Muscle of leg (tissue), 11 donors: ENCODE results near the gene CDKAL1. TPM values are rescaled to one million over a fixed set of nuclear protein-coding genes. Genes with fewer than 3 reads are reported as not detected.
"Not testable (repeated sequence)": the region's sequence is repeated elsewhere in the genome, so short reads cannot be mapped to it uniquely, and the experiment has no call there.

ENCODE experiments used
- DNase-seq: peaks from one replicate; pipeline ENCODE4 v3.0.0; 2013
- H3K27ac ChIP-seq: one replicate; pipeline ENCODE4 v1.5.1; 2013; ENCODE audit warnings: mild to moderate bottlenecking, low read length, control low read depth
- H3K27me3 ChIP-seq: one replicate; pipeline ENCODE4 v1.6.1; 2013; ENCODE audit warnings: low read length; ENCODE audit not compliant: control insufficient read depth, insufficient read depth
- H3K36me3 ChIP-seq: one replicate; pipeline ENCODE4 v1.6.1; 2013; ENCODE audit warnings: low read length; ENCODE audit not compliant: control insufficient read depth, insufficient read depth
- H3K4me1 ChIP-seq: one replicate; pipeline ENCODE4 v1.6.1; 2013; ENCODE audit warnings: low read length; ENCODE audit not compliant: control insufficient read depth, insufficient read depth
- H3K4me3 ChIP-seq: one replicate; pipeline ENCODE4 v1.5.1; 2013; ENCODE audit warnings: low read length, control low read depth
- H3K9me3 ChIP-seq: replicated peaks from 2 replicates; pipeline ENCODE4 v1.6.1; 2013; ENCODE audit warnings: low read depth, low read length; ENCODE audit not compliant: control insufficient read depth
- WGBS: methylation state at CpG from one replicate; pipeline ENCODE4 v1.1.5; 2013; ENCODE audit warnings: missing lambda C conversion rate; ENCODE audit not compliant: insufficient coverage; 5-methylcytosine and 5-hydroxymethylcytosine counted together
- polyA plus RNA-seq, 8 donors: library from polyadenylated mRNA; unstranded; fragments of 120-200 nt; gene quantifications; one replicate each; pipeline versions ENCODE4 v1.2.1 to v1.2.3, GENCODE V29; 2013; ENCODE audit warnings: inconsistent platforms in 1 of 8, low replicate concordance in 1 of 8; ENCODE audit not compliant: insufficient read length in 8 of 8, insufficient read depth in 1 of 8
- total RNA-seq: library from RNA; stranded (reverse); fragments of 120-200 nt; gene quantifications from one replicate; pipeline ENCODE4 v1.2.4, GENCODE V29; 2013

CDKAL1 gene
- total and polyA plus RNA-seq, 9 donors: 11.0 to 23.6 (median 13.0) TPM

GRCh38 chr6:20724443-20725190 lies 190.4 kb downstream of the CDKAL1 start:
- H3K27ac ChIP-seq: no peak overlapping the region
- H3K4me3 ChIP-seq: no peak overlapping the region
- no peaks in the 10 kb centered on the region for H3K4me1 ChIP-seq
- no peaks in the 10 kb centered on the region for H3K36me3 ChIP-seq
- no peaks in the 10 kb centered on the region for H3K27me3 ChIP-seq
- WGBS: 60% methylated on average over 1 of the region's 6 CpGs
- peaks cover 2% of the 10 kb centered on the region for H3K9me3 ChIP-seq
- no peak for DNase-seq

- H3K36me3 ChIP-seq, H3K27me3 ChIP-seq, DNase-seq, H3K27ac ChIP-seq, H3K4me3 ChIP-seq, H3K4me1 ChIP-seq, H3K9me3 ChIP-seq: not testable (repeated sequence)
- WGBS: no CpG with 5 or more reads among the region's 3 CpGs
Observed at GRCh38 chr6:20725235-20725634, 191.0 kb downstream of the CDKAL1 start.

DNA sequence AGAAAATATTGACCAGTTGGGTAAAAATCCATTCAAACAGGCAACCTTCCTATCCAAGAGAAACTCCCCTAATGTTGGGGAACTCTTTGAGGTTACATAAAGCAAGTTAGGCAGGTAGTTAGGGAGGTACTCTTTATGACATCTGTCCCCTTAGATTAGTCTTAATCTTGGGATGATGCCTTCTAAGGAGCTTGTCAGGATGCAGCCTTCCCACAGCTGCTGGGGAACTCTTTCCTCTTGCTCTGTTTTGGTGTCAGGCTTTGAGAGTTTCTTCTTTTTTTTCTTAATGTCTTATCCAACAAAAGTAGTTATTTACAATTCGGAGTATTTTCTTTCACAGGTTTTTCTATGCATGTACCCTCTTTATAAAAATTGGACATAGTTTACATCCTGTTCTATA lies 194.8 kb downstream of the CDKAL1 start:
- Histone ChIP-seq H3K9me3 (no peaks in the 10 kb centered on the region), H3K27ac (no peak overlapping the region), H3K4me1 (peaks cover 6% of the 10 kb centered on the region), H3K36me3 (no peaks in the 10 kb centered on the region), H3K4me3 (no peak overlapping the region), H3K27me3 (no peaks in the 10 kb centered on the region)
- no peak for DNase-seq
- WGBS: no CpG with 5 or more reads among the region's 1 CpG

GRCh38 chr6:20732362-20732761 lies 198.1 kb downstream of the CDKAL1 start:
- 49% methylated on average over 6 of the region's 8 CpGs for WGBS
- H3K27ac ChIP-seq: peak overlapping the region; percentile 6
- not testable (repeated sequence) for H3K36me3 ChIP-seq, H3K9me3 ChIP-seq, H3K4me3 ChIP-seq, H3K4me1 ChIP-seq, H3K27me3 ChIP-seq
- peak; percentile 33 for DNase-seq

DNA sequence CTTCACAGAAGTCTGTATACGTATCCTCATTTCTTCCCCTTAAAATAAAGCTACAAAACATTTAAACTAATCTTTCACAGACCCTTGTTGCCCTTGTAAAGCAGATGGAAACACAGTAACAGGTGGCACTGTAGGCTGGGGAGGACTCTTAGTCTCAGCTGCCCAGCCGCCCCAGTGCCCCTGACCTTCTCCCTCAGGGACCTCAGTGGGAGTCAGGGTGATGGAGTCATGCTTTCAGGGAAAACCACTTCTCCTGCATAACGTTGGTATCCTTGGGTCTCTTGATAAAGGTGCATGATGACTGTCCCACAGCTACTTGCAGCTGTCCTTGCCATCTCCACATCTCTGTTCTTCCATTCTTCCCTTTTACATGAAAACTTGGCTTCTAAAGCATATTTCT lies 198.6 kb downstream of the CDKAL1 start:
- Histone ChIP-seq H3K4me1 (peaks cover 6% of the 10 kb centered on the region), H3K9me3 (no peaks in the 10 kb centered on the region), H3K4me3 (no peak overlapping the region), H3K36me3 (no peaks in the 10 kb centered on the region), H3K27ac (peak overlapping the region; percentile 6), H3K27me3 (no peaks in the 10 kb centered on the region)
- 67% methylated on average over 1 of the region's 3 CpGs for WGBS
- peak; percentile 11 for DNase-seq

GRCh38 chr6:20737912-20738311 lies 203.7 kb downstream of the CDKAL1 start:
- WGBS: no CpG with 5 or more reads among the region's 3 CpGs
- no peaks in the 10 kb centered on the region for H3K36me3 ChIP-seq
- DNase-seq: no peak

GRCh38 chr6:20740088-20740487 lies 205.8 kb downstream of the CDKAL1 start:
- Histone ChIP-seq H3K36me3 (no peaks in the 10 kb centered on the region), H3K27me3 (no peaks in the 10 kb centered on the region), H3K27ac (no peak overlapping the region), H3K4me3 (no peak overlapping the region), H3K9me3 (no peaks in the 10 kb centered on the region), H3K4me1 (no peaks in the 10 kb centered on the region)
- no CpG with 5 or more reads among the region's 4 CpGs for WGBS
- DNase-seq: no peak

More at GRCh38 chr6:20737912-20738311, 203.7 kb downstream of the CDKAL1 start:
- no peaks in the 10 kb centered on the region for H3K9me3 ChIP-seq
- H3K27ac ChIP-seq: no peak overlapping the region
- H3K27me3 ChIP-seq: no peaks in the 10 kb centered on the region
- peaks cover 1% of the 10 kb centered on the region for H3K4me1 ChIP-seq
- H3K4me3 ChIP-seq: no peak overlapping the region

- H3K4me1 ChIP-seq: no peaks in the 10 kb centered on the region
- H3K27ac ChIP-seq: no peak overlapping the region
- 94% methylated on average over 2 of the region's 4 CpGs for WGBS
- no peaks in the 10 kb centered on the region for H3K36me3 ChIP-seq
- H3K4me3 ChIP-seq: no peak overlapping the region
- no peaks in the 10 kb centered on the region for H3K27me3 ChIP-seq
- no peaks in the 10 kb centered on the region for H3K9me3 ChIP-seq
- no peak for DNase-seq
Observed at GRCh38 chr6:20740727-20741126, 206.5 kb downstream of the CDKAL1 start.

- no CpG with 5 or more reads among the region's 2 CpGs for WGBS
- Histone ChIP-seq H3K36me3 (no peaks in the 10 kb centered on the region), H3K27ac (no peak overlapping the region), H3K27me3 (no peaks in the 10 kb centered on the region), H3K4me1 (no peaks in the 10 kb centered on the region), H3K9me3 (no peaks in the 10 kb centered on the region), H3K4me3 (no peak overlapping the region)
- no peak for DNase-seq
Observed at GRCh38 chr6:20741490-20741889, 207.2 kb downstream of the CDKAL1 start.

DNA sequence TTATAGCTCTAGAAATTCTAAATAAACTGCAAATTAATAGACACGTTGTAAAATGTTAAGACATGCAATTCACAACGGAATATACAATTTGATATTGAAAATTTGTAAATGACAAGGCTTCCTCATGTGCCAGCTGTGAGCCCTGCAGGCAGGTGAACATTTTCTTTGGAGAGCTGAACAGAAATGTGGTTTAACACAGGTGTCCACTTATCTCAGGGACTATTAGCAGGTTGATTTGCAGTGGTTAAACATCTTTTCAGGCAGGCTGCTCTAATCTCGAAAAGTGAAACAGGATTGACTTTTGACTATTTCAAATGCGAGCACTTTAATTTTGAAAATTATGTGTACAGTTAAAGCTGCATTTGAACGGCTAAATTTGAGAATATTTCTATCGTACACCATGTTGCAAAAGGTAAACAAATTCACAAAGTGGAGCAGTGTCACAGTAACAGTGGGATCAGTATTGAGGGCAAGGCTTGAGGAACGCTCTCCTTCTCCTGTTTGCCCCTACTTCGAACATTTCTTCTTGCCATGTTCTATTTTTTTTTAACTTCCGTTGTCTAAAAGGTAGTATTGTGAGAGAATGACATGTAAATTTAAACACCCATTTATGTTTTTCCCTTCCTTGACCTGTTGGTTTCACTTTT lies 210.8 kb downstream of the CDKAL1 start:
- H3K27me3 ChIP-seq: no peaks in the 10 kb centered on the region
- H3K4me1 ChIP-seq: no peaks in the 10 kb centered on the region
- WGBS: 95% methylated on average over 4 of the region's 9 CpGs
- H3K4me3 ChIP-seq: no peak overlapping the region
- DNase-seq: no peak
- H3K9me3 ChIP-seq: no peaks in the 10 kb centered on the region
- H3K27ac ChIP-seq: no peak overlapping the region
- H3K36me3 ChIP-seq: no peaks in the 10 kb centered on the region
